NCI-H187 treated with DMSO at 0.1 percent for 48 hours (cell line): ENCODE data around the gene B3GALT5.

ENCODE experiments used
- DNase-seq: peaks from one replicate; lab custom pipeline; 2025; lab: John Stamatoyannopoulos, UW

Gene B3GALT5

GRCh38 chr21:39645331-39645730 lies 32.6 kb downstream of the B3GALT5 start:
- DNase-seq, result no peak

GRCh38 chr21:39647476-39647875 lies 34.7 kb downstream of the B3GALT5 start:
- no peak for DNase-seq

- DNase-seq, result no peak
Measured at GRCh38 chr21:39648879-39649278, 36.1 kb downstream of the B3GALT5 start.

GRCh38 chr21:39649526-39649925 lies 36.8 kb downstream of the B3GALT5 start:
- no peak for DNase-seq

GRCh38 chr21:39650306-39650705 lies 37.6 kb downstream of the B3GALT5 start:
- no peak for DNase-seq

- no peak for DNase-seq
Measured at GRCh38 chr21:39650801-39651200, 38.1 kb downstream of the B3GALT5 start.

- DNase-seq, result no peak
Measured at GRCh38 chr21:39651206-39651605, 38.5 kb downstream of the B3GALT5 start.

GRCh38 chr21:39654951-39655350 lies 42.2 kb downstream of the B3GALT5 start:
- DNase-seq, result no peak

GRCh38 chr21:39655589-39655988 lies 42.8 kb downstream of the B3GALT5 start:
- no peak for DNase-seq

- no peak for DNase-seq
Measured at GRCh38 chr21:39656209-39656608, 43.5 kb downstream of the B3GALT5 start.

GRCh38 chr21:39657091-39657689 lies 44.5 kb downstream of the B3GALT5 start:
- DNase-seq, result no peak

GRCh38 chr21:39658066-39658465 lies 45.3 kb downstream of the B3GALT5 start:
- DNase-seq, result no peak

GRCh38 chr21:39659070-39659815 lies 46.5 kb downstream of the B3GALT5 start:
- DNase-seq, result no peak

GRCh38 chr21:39660191-39660980 lies 47.6 kb downstream of the B3GALT5 start:
- DNase-seq, result no peak

- DNase-seq, result no peak
Measured at GRCh38 chr21:39661121-39661520, 48.4 kb downstream of the B3GALT5 start.

GRCh38 chr21:39661740-39662139 lies 49.0 kb downstream of the B3GALT5 start:
- DNase-seq, result no peak

- DNase-seq, result no peak
Measured at GRCh38 chr21:39662411-39662953, 49.7 kb downstream of the B3GALT5 start.

GRCh38 chr21:39663066-39663465 lies 50.3 kb downstream of the B3GALT5 start:
- DNase-seq, result no peak

GRCh38 chr21:39663742-39664492 lies 51.2 kb downstream of the B3GALT5 start:
- DNase-seq, result no peak

- no peak for DNase-seq
Measured at GRCh38 chr21:39664586-39664985, 51.8 kb downstream of the B3GALT5 start.

- DNase-seq, result no peak
Measured at GRCh38 chr21:39666026-39666425, 53.3 kb downstream of the B3GALT5 start.
